OCI-M1 (cell line): Measurements from ENCODE around the gene KCNMB2.

Experiments
- DNase-seq: peaks from one replicate; lab custom pipeline; 2025; lab: John Stamatoyannopoulos, UW

The KCNMB2 gene

DNA sequence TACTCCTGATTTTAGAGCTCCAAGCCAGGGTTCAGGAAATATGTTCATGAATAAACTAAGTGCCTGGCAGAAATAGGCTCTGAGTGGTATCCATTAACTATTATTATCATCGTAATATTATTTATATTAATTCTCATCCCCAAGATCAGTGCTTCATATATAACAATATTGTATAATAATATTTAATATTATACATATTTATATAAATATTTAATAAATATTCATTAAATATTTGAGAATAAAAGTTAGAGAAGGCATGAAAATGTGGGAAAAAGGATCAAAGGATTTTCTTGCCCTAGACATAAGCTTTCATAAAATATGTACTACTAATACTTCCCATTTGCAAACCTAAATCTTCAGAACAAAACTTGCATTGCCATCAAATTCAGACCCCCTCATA is 338.9 kb downstream of the KCNMB2 start:
- DNase-seq: no peak

DNA sequence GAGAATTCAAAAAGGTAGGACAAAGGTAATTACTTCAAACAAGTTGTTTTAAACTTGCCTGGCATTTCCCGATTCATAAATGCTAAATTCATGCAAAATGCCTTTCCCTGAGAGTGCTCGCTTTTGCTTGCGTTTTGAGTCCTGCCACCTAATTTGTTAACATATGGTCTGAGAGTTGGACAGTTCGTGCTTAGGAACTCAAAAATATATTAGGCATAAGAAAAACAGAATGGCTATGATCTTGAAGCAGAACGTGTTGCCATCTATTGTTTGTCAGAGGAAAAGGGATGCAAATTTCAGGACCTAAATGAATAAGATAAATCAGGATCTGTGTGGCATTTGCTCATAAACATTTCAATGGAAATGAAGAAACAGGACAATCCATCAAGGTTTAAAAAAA is 339.6 kb downstream of the KCNMB2 start:
- DNase-seq: no peak

DNA sequence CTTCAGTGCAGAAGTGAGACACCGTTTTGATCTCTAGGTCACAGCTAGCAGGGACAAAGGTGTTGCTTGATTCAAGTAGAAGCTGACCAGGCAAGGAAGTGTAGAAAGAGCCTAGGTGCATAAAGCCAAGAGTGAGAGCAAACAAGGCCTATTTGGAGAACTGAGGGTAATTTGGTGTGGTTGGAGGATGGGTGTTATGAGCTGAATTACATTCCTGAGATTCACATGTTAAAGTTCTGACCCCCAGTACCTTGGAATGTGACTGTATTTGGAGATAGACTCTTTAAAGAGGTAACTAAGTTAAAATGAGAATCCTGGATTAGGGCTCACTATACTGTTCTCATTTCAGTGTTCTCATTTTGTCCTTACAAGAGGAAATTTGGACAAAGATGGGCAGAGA is 344.0 kb downstream of the KCNMB2 start:
- no peak for DNase-seq
